K562 (cell line): ENCODE measurements around the gene HNMT. TPM values are rescaled to one million over a fixed set of nuclear protein-coding genes. Genes with fewer than 3 reads are reported as not detected.
A peak's percentile ranks its signal among the peaks of the same experiment; 100 is the strongest.

Source experiments
- ATAC-seq: fragments of 200-7000 bp; cut with Tn5 transposase; 3 replicates; pipeline ENCODE4 v1.9.1; 2020; ENCODE audit warnings: moderate library complexity
- BruUV-seq: library from RNA; stranded (reverse); fragments of 400-500 nt; replicated peaks from 2 replicates; lab custom pipeline; 2021; lab: Mats Ljungman, UMichigan
- CTCF ChIA-PET: fragments of 300-600 bp; formaldehyde crosslinking; extraction: SDS; loops from one replicate; lab custom pipeline; 2021; ENCODE audit warnings: low intra/inter-chr PET ratio; lab: Yijun Ruan, JAX
- POLR2A ChIA-PET: fragments of 300-600, 350-650 bp; sonication (Branson Sonifier 250); formaldehyde crosslinking; extraction: SDS; loops from one replicate; lab custom pipeline; 2021; ENCODE audit warnings: antibody characterized with exemption, inconsistent platforms; lab: Yijun Ruan, JAX
- DNase-seq, 4 experiments: peaks; one replicate each; pipeline versions ENCODE4 v3.0.0 to v3.0.0-alpha.2; 2011 to 2018; ENCODE audit warnings: low spot score in 3 of 4, mixed read lengths in 3 of 4; ENCODE audit errors: extremely low read depth in 1 of 4
- FAIRE-seq: peaks from 2 replicates; lab custom pipeline; 2011; peaks lifted over from hg19 to GRCh38; lab: Jason Lieb, UNC
- H2AFZ ChIP-seq: 2 replicates; pipeline ENCODE4 v1.6.0; 2011; ENCODE audit warnings: low read depth, low read length, control low read depth, inconsistent platforms
- H3K27ac ChIP-seq: fragments of 200-600 bp; 3 replicates; pipeline ENCODE4 v1.8.0; 2011; ENCODE audit warnings: low read depth, mild to moderate bottlenecking, control low read depth, inconsistent platforms, low read length, moderate library complexity, mixed read lengths; ENCODE audit errors: extremely low read depth
- H3K27me3 ChIP-seq, 2 experiments: fragments of 300-600 bp in 1 of 2; 2 replicates in 1 of 2; 3 replicates in 1 of 2; pipeline versions ENCODE4 v1.6.0 to v1.8.0; 2011; ENCODE audit warnings: inconsistent platforms in 2 of 2, low read length in 2 of 2, mild to moderate bottlenecking in 1 of 2, mixed read lengths in 1 of 2, moderate library complexity in 1 of 2; ENCODE audit not compliant: control insufficient read depth in 2 of 2, insufficient read depth in 2 of 2
- H3K36me3 ChIP-seq: fragments of 300-600 bp; 3 replicates; pipeline ENCODE4 v1.8.0; 2011; ENCODE audit warnings: mild to moderate bottlenecking, low read length, inconsistent platforms; ENCODE audit not compliant: control insufficient read depth, insufficient read depth
- H3K4me1 ChIP-seq, 2 experiments: fragments of 200-600 bp in 1 of 2; replicated peaks in 1 of 2; 2 replicates in 1 of 2; 3 replicates in 1 of 2; pipeline versions ENCODE4 v1.5.1 to v1.8.0; 2011; ENCODE audit warnings: inconsistent platforms in 2 of 2, low read length in 2 of 2, mild to moderate bottlenecking in 1 of 2, mixed read lengths in 1 of 2, moderate library complexity in 1 of 2; ENCODE audit not compliant: control insufficient read depth in 2 of 2, insufficient read depth in 2 of 2
- H3K4me2 ChIP-seq: 2 replicates; pipeline ENCODE4 v1.6.1; 2011; ENCODE audit warnings: low read length, control low read depth, inconsistent platforms, mixed read lengths; ENCODE audit not compliant: insufficient read depth
- H3K4me3 ChIP-seq: fragments of 200-600 bp; sonication (generic), shearing (Covaris generic); 2 replicates; pipeline ENCODE4 v1.5.1; 2016; ENCODE audit warnings: control low read depth, inconsistent platforms
- H3K79me2 ChIP-seq: fragments of 200-600 bp; 3 replicates; pipeline ENCODE4 v1.8.0; 2011; ENCODE audit warnings: low read length, inconsistent platforms; ENCODE audit not compliant: control insufficient read depth, insufficient read depth
- H3K9ac ChIP-seq, 2 experiments: 2 replicates each; pipeline versions ENCODE4 v1.6.0 to v1.6.1; 2011; ENCODE audit warnings: low read depth in 2 of 2, low read length in 2 of 2, control low read depth in 1 of 2, inconsistent platforms in 1 of 2, mild to moderate bottlenecking in 1 of 2, mixed read lengths in 1 of 2; ENCODE audit not compliant: insufficient read depth in 1 of 2
- H3K9me1 ChIP-seq: one replicate; pipeline ENCODE4 v1.6.0; 2011; ENCODE audit warnings: inconsistent platforms, mild to moderate bottlenecking, low read length, moderate library complexity; ENCODE audit not compliant: control insufficient read depth, insufficient read depth
- H3K9me3 ChIP-seq: replicated peaks from 2 replicates; pipeline ENCODE4 v1.5.1; 2011; ENCODE audit warnings: low read depth, low read length, inconsistent platforms; ENCODE audit not compliant: control insufficient read depth, insufficient read depth
- H4K20me1 ChIP-seq: replicated peaks from 2 replicates; pipeline ENCODE4 v1.6.1; 2011; ENCODE audit warnings: low read length, inconsistent platforms, mixed read lengths; ENCODE audit not compliant: control insufficient read depth, insufficient read depth
- CC2D1A ChIP-seq: fragments of 450-650 bp; IDR thresholded peaks from 2 replicates; pipeline ENCODE4 v1.6.1; 2017; ENCODE audit warnings: mild to moderate bottlenecking
- HIVEP1 ChIP-seq: fragments of 250-450 bp; sonication (Bioruptor Pico); IDR thresholded peaks from 2 replicates; pipeline ENCODE4 v1.4.0; 2020; ENCODE audit warnings: mild to moderate bottlenecking
- IRF1 ChIP-seq: sonication (generic); formaldehyde crosslinking; IDR thresholded peaks from 2 replicates; pipeline ENCODE4 v1.8.0; 2022; ENCODE audit warnings: missing genetic modification reagents, mild to moderate bottlenecking, borderline replicate concordance
- KAT7 ChIP-seq: sonication (generic); formaldehyde crosslinking; IDR thresholded peaks from 2 replicates; pipeline ENCODE4 v1.8.0; 2022; ENCODE audit warnings: missing genetic modification reagents, mild to moderate bottlenecking, borderline replicate concordance
- KLF10 ChIP-seq: fragments of 250-450 bp; sonication (Bioruptor Pico); IDR thresholded peaks from 2 replicates; pipeline ENCODE4 v1.6.1; 2021; ENCODE audit warnings: matching md5 sums
- L3MBTL2 ChIP-seq: fragments of 450-650 bp; IDR thresholded peaks from 2 replicates; pipeline ENCODE4 v1.6.1; 2016; ENCODE audit warnings: mild to moderate bottlenecking, moderate library complexity
- LARP7 ChIP-seq: fragments of 450-650 bp; IDR thresholded peaks from 2 replicates; pipeline ENCODE4 v1.6.1; 2016
- MTA3 ChIP-seq: fragments of 450-650 bp; formaldehyde crosslinking; IDR thresholded peaks from 2 replicates; pipeline ENCODE4 v1.6.1; 2017; ENCODE audit warnings: mild to moderate bottlenecking, borderline replicate concordance
- PRMT5 ChIP-seq: sonication (generic); formaldehyde crosslinking; IDR thresholded peaks from 2 replicates; pipeline ENCODE4 v1.5.0; 2020; ENCODE audit warnings: missing genetic modification reagents
- RHOXF2B ChIP-seq: fragments of 250-450 bp; sonication (Bioruptor Pico); conservative IDR thresholded peaks from 2 replicates; pipeline ENCODE4 v1.5.1; 2021
- SP1 ChIP-seq: sonication (generic); formaldehyde crosslinking; IDR thresholded peaks from 2 replicates; pipeline ENCODE4 v1.8.1; 2022; ENCODE audit warnings: mild to moderate bottlenecking, missing genetic modification reagents
- STAT5A ChIP-seq: IDR thresholded peaks from 2 replicates; pipeline ENCODE4 v1.6.1; 2012; ENCODE audit warnings: low read length, inconsistent platforms, borderline replicate concordance
- USF2 ChIP-seq: sonication (generic); formaldehyde crosslinking; IDR thresholded peaks from 2 replicates; pipeline ENCODE4 v1.5.0; 2020; ENCODE audit warnings: missing genetic modification reagents
- ZBTB1 ChIP-seq: sonication (generic); formaldehyde crosslinking; IDR thresholded peaks from 2 replicates; pipeline ENCODE4 v1.8.1; 2023; ENCODE audit warnings: missing genetic modification reagents, low read depth, mild to moderate bottlenecking, borderline replicate concordance
- ZBTB7A ChIP-seq: IDR thresholded peaks from 2 replicates; pipeline ENCODE4 v1.6.1; 2011; ENCODE audit warnings: low read depth, mild to moderate bottlenecking, low read length, moderate library complexity, borderline replicate concordance; ENCODE audit not compliant: control insufficient read depth
- ZNF121 ChIP-seq: sonication (generic); formaldehyde crosslinking; conservative IDR thresholded peaks from 2 replicates; pipeline ENCODE4 v1.8.0; 2022; ENCODE audit warnings: missing genetic modification reagents
- ZNF41 ChIP-seq: fragments of 250-450 bp; sonication (Bioruptor Pico); conservative IDR thresholded peaks from 2 replicates; pipeline ENCODE4 v1.4.0; 2020; ENCODE audit warnings: mild to moderate bottlenecking
- in situ Hi-C: fragments of 300-500 bp; cut with MboI; formaldehyde crosslinking; loops from 4 replicates; pipeline ENCODE4 v1.15.0; 2018; ENCODE audit warnings: inconsistent platforms, mixed read lengths
- intact Hi-C: fragments of 100-400 bp; cut with micrococcal nuclease; formaldehyde crosslinking; loops from 2 replicates; pipeline ENCODE4 v1.14.2; 2022
- polyA plus RNA-seq, 8 experiments: library from polyadenylated mRNA; depleted of rRNA in 4 of 8; stranded (reverse) in 5 of 8; unstranded in 3 of 8; fragments of >200 nt; fragmentation: Nextera tagmentation in 2 of 8; fragmentation: Illumina TruSeq in 1 of 8; extraction: Ambion mirVana in 2 of 8; extraction: Trizol in 1 of 8; gene quantifications; 2 replicates each; pipeline versions ENCODE4 v1.2.1 to v1.2.3, GENCODE V29; 2011 to 2014; ENCODE audit warnings: inconsistent platforms in 1 of 8, missing spikeins in 1 of 8
- total RNA-seq, 7 experiments: library from RNA; depleted of rRNA in 6 of 7; stranded (reverse); fragments of >200 nt in 6 of 7; fragmentation: Illumina TruSeq in 2 of 7; extraction: Trizol in 2 of 7; gene quantifications; 2 replicates each; pipeline versions ENCODE4 v1.2.1 to v1.2.3, GENCODE V29; 2011 to 2021; ENCODE audit warnings: low replicate concordance in 1 of 7
- TF ChIP-seq, protein P1 (sequence below): fragments of 450-650 bp; IDR thresholded peaks from one replicate; pipeline ENCODE4 v1.6.1; 2018; ENCODE audit warnings: mild to moderate bottlenecking, moderate library complexity; ENCODE audit not compliant: partially characterized antibody
- TF ChIP-seq, protein P2 (sequence below): fragments of 450-650 bp; formaldehyde crosslinking; IDR thresholded peaks from 2 replicates; pipeline ENCODE4 v1.4.0; 2022; ENCODE audit warnings: missing genetic modification characterization

The HNMT gene
- total and polyA plus RNA-seq, 9 of the 15 experiments (the other 6 are each of a cell fraction or from before 2014, with no cell fraction given): 3.1 to 10.9 (median 5.3) TPM

- ChIA-PET POLR2A (interaction anchor here (0.5 to 1.7 kb wide), 3 partner anchors 8 to 118 kb away, joined by 3 to 5 read pairs (median 3); partner anchors contain the start of gene HNMT), CTCF (no interaction called here)
- Histone ChIP-seq H3K9me1 (no peaks in the 10 kb centered on the region), H3K27ac (no peak overlapping the region), H3K4me1 (peaks cover 0 to 5% of the 10 kb centered on the region in 2 experiments; a peak in 2 of 5 replicates), H3K9me3 (no peaks in the 10 kb centered on the region), H3K4me2 (no peak overlapping the region), H3K79me2 (no peaks in the 10 kb centered on the region), H4K20me1 (no peaks in the 10 kb centered on the region), H3K27me3 (no peaks in the 10 kb centered on the region), H3K4me3 (no peak overlapping the region), H3K9ac (no peak overlapping the region), H2AFZ (no peak overlapping the region), H3K36me3 (no peaks in the 10 kb centered on the region)
- ATAC-seq: peak; percentile 38; the same call in 2 of the 3 replicates
- in situ Hi-C loops: no loop called here
- no TSS peak for BruUV-seq
- TF ChIP-seq KLF10 (CRISPR knock-in tag) (no peak), MTA3 (no peak), CC2D1A (no peak), RHOXF2B (CRISPR knock-in tag) (no peak), STAT5A (no peak), KAT7 (no peak), ZBTB1 (CRISPR knock-in tag) (no peak), HIVEP1 (CRISPR knock-in tag) (no peak), IRF1 (CRISPR knock-in tag) (no peak), ZBTB7A (no peak), LARP7 (no peak), SP1 (no peak), ZNF121 (CRISPR knock-in tag) (no peak), PRMT5 (CRISPR knock-in tag) (no peak), ZNF41 (CRISPR knock-in tag) (no peak), USF2 (CRISPR knock-in tag) (no peak), L3MBTL2 (no peak)
- TF ChIP-seq, protein P1, sequence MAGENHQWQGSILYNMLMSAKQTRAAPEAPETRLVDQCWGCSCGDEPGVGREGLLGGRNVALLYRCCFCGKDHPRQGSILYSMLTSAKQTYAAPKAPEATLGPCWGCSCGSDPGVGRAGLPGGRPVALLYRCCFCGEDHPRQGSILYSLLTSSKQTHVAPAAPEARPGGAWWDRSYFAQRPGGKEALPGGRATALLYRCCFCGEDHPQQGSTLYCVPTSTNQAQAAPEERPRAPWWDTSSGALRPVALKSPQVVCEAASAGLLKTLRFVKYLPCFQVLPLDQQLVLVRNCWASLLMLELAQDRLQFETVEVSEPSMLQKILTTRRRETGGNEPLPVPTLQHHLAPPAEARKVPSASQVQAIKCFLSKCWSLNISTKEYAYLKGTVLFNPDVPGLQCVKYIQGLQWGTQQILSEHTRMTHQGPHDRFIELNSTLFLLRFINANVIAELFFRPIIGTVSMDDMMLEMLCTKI: no peak
- TF ChIP-seq, protein P2, sequence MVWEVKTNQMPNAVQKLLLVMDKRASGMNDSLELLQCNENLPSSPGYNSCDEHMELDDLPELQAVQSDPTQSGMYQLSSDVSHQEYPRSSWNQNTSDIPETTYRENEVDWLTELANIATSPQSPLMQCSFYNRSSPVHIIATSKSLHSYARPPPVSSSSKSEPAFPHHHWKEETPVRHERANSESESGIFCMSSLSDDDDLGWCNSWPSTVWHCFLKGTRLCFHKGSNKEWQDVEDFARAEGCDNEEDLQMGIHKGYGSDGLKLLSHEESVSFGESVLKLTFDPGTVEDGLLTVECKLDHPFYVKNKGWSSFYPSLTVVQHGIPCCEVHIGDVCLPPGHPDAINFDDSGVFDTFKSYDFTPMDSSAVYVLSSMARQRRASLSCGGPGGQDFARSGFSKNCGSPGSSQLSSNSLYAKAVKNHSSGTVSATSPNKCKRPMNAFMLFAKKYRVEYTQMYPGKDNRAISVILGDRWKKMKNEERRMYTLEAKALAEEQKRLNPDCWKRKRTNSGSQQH: no peak
- no peak for DNase-seq
- intact Hi-C loops: no loop called here
- no peak for FAIRE-seq
Measured at GRCh38 chr2:137973280-137973679, 9.0 kb downstream of the HNMT start.
